Mucosa of descending colon (tissue), 3 donors: Measurements from ENCODE around the gene PRKCI. TPM values are rescaled to one million over a fixed set of nuclear protein-coding genes. Genes with fewer than 3 reads are reported as not detected.
"Not testable (repeated sequence)": the region's sequence is repeated elsewhere in the genome, so short reads cannot be mapped to it uniquely, and the experiment has no call there.

Experiments used
- ATAC-seq: fragments of 200-7000 bp; cut with Tn5 transposase; one replicate; pipeline ENCODE4 v1.9.1; 2020; ENCODE audit warnings: mild to moderate bottlenecking, moderate library complexity
- DNase-seq, 3 donors: peaks; one replicate each; pipeline ENCODE4 v3.0.0-alpha.2; 2020
- H3K36me3 ChIP-seq: fragments of 200-600 bp; one replicate; pipeline ENCODE4 v1.8.0; 2021; ENCODE audit warnings: low read depth, mild to moderate bottlenecking
- H3K4me1 ChIP-seq: fragments of 200-600 bp; one replicate; pipeline ENCODE4 v1.8.0; 2021; ENCODE audit warnings: low read depth, mild to moderate bottlenecking
- H3K4me3 ChIP-seq: fragments of 200-600 bp; one replicate; pipeline ENCODE4 v1.8.0; 2021; ENCODE audit warnings: mild to moderate bottlenecking
- H3K9me3 ChIP-seq: fragments of 200-600 bp; one replicate; pipeline ENCODE4 v1.8.0; 2021; ENCODE audit warnings: mild to moderate bottlenecking
- CTCF ChIP-seq: fragments of 200-600 bp; IDR thresholded peaks from one replicate; pipeline ENCODE4 v1.8.0; 2022; ENCODE audit warnings: antibody characterized with exemption, mild to moderate bottlenecking
- intact Hi-C, 2 donors: fragments of 100-400 bp; cut with DNase I in 1 of 2; cut with micrococcal nuclease in 1 of 2; formaldehyde crosslinking; loops; one replicate each; pipeline versions ENCODE4 v1.11.0 to v1.11.1; 2022; cut with DNase I, micrococcal nuclease
- total RNA-seq, 3 donors: library from RNA; stranded (reverse); fragmentation: NEBNext Ultra II Directional in 2 of 3; extraction: Animal tissue kit (Norgen Biotek cat#: 25700) in 2 of 3; gene quantifications; one replicate each; pipeline versions ENCODE4 v1.2.1 to v1.2.4, GENCODE V29; 2021 to 2023
- donor health status: DM: no; HTN: no; CAD: no; lungs with moderate emphysema.
- donor health status: DM: no; HTN: no; CAD: no.
- donor health status: DM: no; HTN: yes; CAD: no.

PRKCI gene
- total RNA-seq, 3 donors from 2014 or later, result 38.0 to 39.9 (median 39.8) TPM

GRCh38 chr3:170201527-170201926 is 20.7 kb upstream of the PRKCI start:
- TF ChIP-seq CTCF, result no peak
- Histone ChIP-seq H3K36me3 (no peaks in the 10 kb centered on the region), H3K4me3 (no peak overlapping the region), H3K4me1 (no peaks in the 10 kb centered on the region), H3K9me3 (no peaks in the 10 kb centered on the region)
- intact Hi-C loops, result no loop called here
- DNase-seq, result no peak
- no peak for ATAC-seq

GRCh38 chr3:170203457-170203856 is 18.8 kb upstream of the PRKCI start:
- Histone ChIP-seq H3K36me3 (no peaks in the 10 kb centered on the region), H3K9me3 (no peaks in the 10 kb centered on the region), H3K4me1 (no peaks in the 10 kb centered on the region), H3K4me3 (no peak overlapping the region)
- intact Hi-C loops, result no loop called here
- DNase-seq, result no peak
- no peak for ATAC-seq
- TF ChIP-seq CTCF, result no peak

DNA sequence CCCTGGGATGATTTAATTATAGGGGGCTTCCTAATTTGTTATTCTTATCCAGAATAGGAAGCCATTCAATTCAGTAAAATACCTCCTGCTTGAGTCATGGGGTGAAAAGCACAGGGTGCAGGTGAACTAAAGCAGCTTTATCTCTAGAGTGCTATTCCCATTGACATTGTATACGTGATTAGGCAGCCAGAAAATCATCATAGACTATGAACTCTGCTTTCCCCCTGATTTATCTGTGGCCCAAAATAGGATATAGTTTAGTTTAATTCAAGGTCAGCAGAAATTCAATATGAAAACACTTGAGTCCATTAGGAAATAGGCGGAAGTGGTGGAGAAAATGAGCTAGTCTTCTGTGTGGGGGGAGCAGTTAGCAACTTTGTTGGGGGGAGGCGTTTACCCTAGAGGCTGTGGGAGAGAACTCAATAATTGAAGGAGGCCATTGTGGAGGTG is 18.2 kb upstream of the PRKCI start:
- TF ChIP-seq CTCF, result no peak
- intact Hi-C loops, result no loop called here
- DNase-seq (no peak), ATAC-seq (no peak)
- no peaks in the 10 kb centered on the region for H3K36me3 ChIP-seq
- H3K4me3 ChIP-seq, result no peak overlapping the region
- H3K4me1 ChIP-seq, result no peaks in the 10 kb centered on the region
- no peaks in the 10 kb centered on the region for H3K9me3 ChIP-seq

GRCh38 chr3:170204509-170204908 is 17.7 kb upstream of the PRKCI start:
- Histone ChIP-seq H3K4me3 (no peak overlapping the region), H3K4me1 (no peaks in the 10 kb centered on the region), H3K9me3 (no peaks in the 10 kb centered on the region), H3K36me3 (no peaks in the 10 kb centered on the region)
- DNase-seq (no peak), ATAC-seq (no peak)
- intact Hi-C loops, result no loop called here
- no peak for TF ChIP-seq CTCF

GRCh38 chr3:170205302-170205701 is 16.9 kb upstream of the PRKCI start:
- no peak for TF ChIP-seq CTCF
- no peaks in the 10 kb centered on the region for H3K36me3 ChIP-seq
- intact Hi-C loops, result no loop called here
- no peak overlapping the region for H3K4me3 ChIP-seq
- ATAC-seq (no peak), DNase-seq (no peak)
- H3K4me1 ChIP-seq, result no peaks in the 10 kb centered on the region
- H3K9me3 ChIP-seq, result no peaks in the 10 kb centered on the region

DNA sequence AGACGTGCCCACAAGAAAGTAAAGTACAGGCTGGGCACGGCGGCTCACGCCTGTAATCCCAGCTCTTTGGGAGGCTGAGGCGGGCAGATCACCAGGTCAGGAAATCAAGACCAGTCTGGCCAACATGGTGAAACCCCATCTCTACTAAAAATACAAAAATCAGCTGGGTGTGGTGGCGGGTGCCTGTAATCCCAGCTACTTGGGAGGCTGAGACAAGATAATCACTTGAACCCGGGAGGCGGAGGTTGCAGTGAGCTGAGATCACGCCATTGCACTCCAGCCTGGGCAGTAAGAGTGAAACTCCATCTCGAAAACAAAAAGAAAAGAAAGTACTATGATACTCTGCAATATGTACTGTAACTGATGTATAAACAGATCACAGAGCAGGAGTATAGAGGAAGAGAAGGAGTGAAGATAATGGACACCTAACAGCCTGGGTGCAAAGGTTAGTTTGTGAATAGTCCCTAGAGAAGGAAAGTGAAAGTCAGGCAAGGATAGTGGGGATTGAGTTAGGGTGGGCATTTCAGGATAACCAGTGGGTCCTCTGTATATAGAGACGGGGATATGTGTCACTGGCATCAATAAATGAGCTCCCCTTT is 16.0 kb upstream of the PRKCI start:
- DNase-seq, result peak in 1 of 3 donors; percentile 75

More for the DNA sequence above, 16.0 kb upstream of the PRKCI start:
- ATAC-seq, result peak; percentile 99
- H3K36me3 ChIP-seq, H3K4me3 ChIP-seq, H3K9me3 ChIP-seq, H3K4me1 ChIP-seq, intact Hi-C loops: not testable (repeated sequence)
